HEK293T (cell line): ENCODE measurements around the gene GRM7.

Experiments
- CTCF ChIA-PET: fragments of 350-600 bp; formaldehyde crosslinking; extraction: SDS; loops from one replicate; lab custom pipeline; 2021; ENCODE audit warnings: antibody characterized with exemption, inconsistent platforms; lab: Yijun Ruan, JAX
- POLR2A ChIA-PET: fragments of 350-600 bp; formaldehyde crosslinking; extraction: SDS; loops from one replicate; lab custom pipeline; 2020; ENCODE audit warnings: antibody characterized with exemption, inconsistent platforms; lab: Yijun Ruan, JAX
- DNase-seq: peaks from one replicate; pipeline ENCODE4 v3.0.0; 2012; ENCODE audit warnings: mixed read lengths; ENCODE audit errors: extremely low spot score
- ARNT ChIP-seq: fragments of 450-650 bp; IDR thresholded peaks from 2 replicates; pipeline ENCODE4 v1.6.1; 2017; ENCODE audit warnings: mild to moderate bottlenecking
- BHLHE40 ChIP-seq: fragments of 450-650 bp; IDR thresholded peaks from 2 replicates; pipeline ENCODE4 v1.6.1; 2016; ENCODE audit warnings: mild to moderate bottlenecking, moderate library complexity, borderline replicate concordance
- CTBP1 ChIP-seq: fragments of 450-650 bp; IDR thresholded peaks from 2 replicates; pipeline ENCODE4 v1.6.1; 2016; ENCODE audit warnings: borderline replicate concordance
- ELF4 ChIP-seq: fragments of 450-650 bp; IDR thresholded peaks from 2 replicates; pipeline ENCODE4 v1.6.1; 2017; ENCODE audit warnings: antibody characterized with exemption
- FOXA1 ChIP-seq: fragments of 450-650 bp; IDR thresholded peaks from 2 replicates; pipeline ENCODE4 v1.6.1; 2016; ENCODE audit warnings: mild to moderate bottlenecking
- FOXK2 ChIP-seq: fragments of 450-650 bp; IDR thresholded peaks from 2 replicates; pipeline ENCODE4 v1.6.1; 2016; ENCODE audit warnings: mild to moderate bottlenecking
- FOXM1 ChIP-seq: fragments of 450-650 bp; IDR thresholded peaks from 2 replicates; pipeline ENCODE4 v1.6.1; 2017; ENCODE audit warnings: mild to moderate bottlenecking, borderline replicate concordance
- HDGF ChIP-seq: fragments of 450-650 bp; IDR thresholded peaks from 2 replicates; pipeline ENCODE4 v1.6.1; 2017; ENCODE audit warnings: antibody characterized with exemption, borderline replicate concordance
- L3MBTL2 ChIP-seq: fragments of 450-650 bp; conservative IDR thresholded peaks from 2 replicates; pipeline ENCODE4 v1.6.1; 2016; ENCODE audit warnings: mild to moderate bottlenecking
- LEF1 ChIP-seq: fragments of 450-650 bp; IDR thresholded peaks from 2 replicates; pipeline ENCODE4 v1.6.1; 2017; ENCODE audit warnings: mild to moderate bottlenecking, borderline replicate concordance
- NFRKB ChIP-seq: fragments of 450-650 bp; IDR thresholded peaks from 2 replicates; pipeline ENCODE4 v1.6.1; 2016; ENCODE audit warnings: mild to moderate bottlenecking, moderate library complexity
- PKNOX1 ChIP-seq: fragments of 450-650 bp; IDR thresholded peaks from 2 replicates; pipeline ENCODE4 v1.6.1; 2016
- SP1 ChIP-seq: fragments of 450-650 bp; IDR thresholded peaks from 2 replicates; pipeline ENCODE4 v1.6.1; 2017
- SUZ12 ChIP-seq: fragments of 450-650 bp; IDR thresholded peaks from 2 replicates; pipeline ENCODE4 v1.6.1; 2016; ENCODE audit warnings: mild to moderate bottlenecking
- TARDBP ChIP-seq: fragments of 450-650 bp; IDR thresholded peaks from 2 replicates; pipeline ENCODE4 v1.6.1; 2016
- ZNF384 ChIP-seq: fragments of 450-650 bp; IDR thresholded peaks from 2 replicates; pipeline ENCODE4 v1.6.1; 2016

Gene GRM7

GRCh38 chr3:7749931-7750695 lies 889.2 kb downstream of the GRM7 start:
- TF ChIP-seq TARDBP = no peak
- TF ChIP-seq CTBP1 = no peak
- TF ChIP-seq LEF1 = no peak
- no peak for TF ChIP-seq HDGF
- no peak for TF ChIP-seq SUZ12
- no peak for TF ChIP-seq SP1
- TF ChIP-seq PKNOX1 = no peak
- no peak for TF ChIP-seq NFRKB
- TF ChIP-seq FOXM1 = no peak
- no peak for TF ChIP-seq ELF4
- no peak for TF ChIP-seq L3MBTL2
- no peak for TF ChIP-seq FOXA1
- no peak for TF ChIP-seq FOXK2
- no peak for TF ChIP-seq BHLHE40
- no peak for TF ChIP-seq ZNF384
- TF ChIP-seq ARNT = no peak
- no peak for DNase-seq
- CTCF ChIA-PET = interaction anchor here (0.6 kb wide), 1 partner anchor 9 kb away, joined by 3 read pairs; no protein-coding TSS in a partner anchor
- POLR2A ChIA-PET = no interaction called here

- POLR2A ChIA-PET = no interaction called here
- no peak for TF ChIP-seq PKNOX1
- TF ChIP-seq NFRKB = no peak
- TF ChIP-seq SP1 = no peak
- TF ChIP-seq CTBP1 = no peak
- no peak for TF ChIP-seq FOXA1
- TF ChIP-seq BHLHE40 = no peak
- TF ChIP-seq FOXK2 = no peak
- no peak for TF ChIP-seq ARNT
- no peak for TF ChIP-seq LEF1
- no peak for TF ChIP-seq SUZ12
- TF ChIP-seq ZNF384 = no peak
- no peak for TF ChIP-seq FOXM1
- no peak for TF ChIP-seq ELF4
- no peak for TF ChIP-seq L3MBTL2
- TF ChIP-seq HDGF = no peak
- no peak for TF ChIP-seq TARDBP
- CTCF ChIA-PET = no interaction called here
These were observed 891.1 kb downstream of the GRM7 start for GRCh38 chr3:7752005-7752404.

GRCh38 chr3:7754653-7755441 lies 893.9 kb downstream of the GRM7 start:
- ChIA-PET POLR2A (no interaction called here), CTCF (no interaction called here)
- no peak for DNase-seq
- TF ChIP-seq CTBP1 (no peak), ELF4 (no peak), HDGF (no peak), LEF1 (no peak), FOXM1 (no peak), ZNF384 (no peak), FOXK2 (no peak), PKNOX1 (no peak), ARNT (no peak), NFRKB (no peak), SUZ12 (no peak), FOXA1 (no peak), SP1 (no peak), BHLHE40 (no peak), L3MBTL2 (no peak), TARDBP (no peak)

More at GRCh38 chr3:7752005-7752404, 891.1 kb downstream of the GRM7 start:
- no peak for DNase-seq

- TF ChIP-seq SUZ12 = no peak
- TF ChIP-seq CTBP1 = no peak
- TF ChIP-seq FOXK2 = no peak
- TF ChIP-seq PKNOX1 = no peak
- TF ChIP-seq TARDBP = no peak
- no peak for TF ChIP-seq LEF1
- no peak for TF ChIP-seq FOXM1
- no peak for TF ChIP-seq L3MBTL2
- TF ChIP-seq ELF4 = no peak
- TF ChIP-seq ARNT = no peak
- no peak for TF ChIP-seq FOXA1
- no peak for DNase-seq
- ChIA-PET POLR2A (no interaction called here), CTCF (no interaction called here)
These were observed 898.7 kb downstream of the GRM7 start for GRCh38 chr3:7759630-7760029.

GRCh38 chr3:7760718-7761117 lies 899.8 kb downstream of the GRM7 start:
- DNase-seq = no peak
- ChIA-PET POLR2A (no interaction called here), CTCF (no interaction called here)
- TF ChIP-seq HDGF = no peak
- no peak for TF ChIP-seq FOXM1
- TF ChIP-seq SUZ12 = no peak
- no peak for TF ChIP-seq FOXA1
- no peak for TF ChIP-seq NFRKB
- no peak for TF ChIP-seq SP1
- no peak for TF ChIP-seq FOXK2
- no peak for TF ChIP-seq ELF4
- TF ChIP-seq L3MBTL2 = no peak
- TF ChIP-seq PKNOX1 = no peak
- TF ChIP-seq LEF1 = no peak
- TF ChIP-seq ZNF384 = no peak
- no peak for TF ChIP-seq CTBP1
- no peak for TF ChIP-seq ARNT
- TF ChIP-seq BHLHE40 = no peak
